ENCODE results near the gene PEX3.

Gene PEX3

DNA sequence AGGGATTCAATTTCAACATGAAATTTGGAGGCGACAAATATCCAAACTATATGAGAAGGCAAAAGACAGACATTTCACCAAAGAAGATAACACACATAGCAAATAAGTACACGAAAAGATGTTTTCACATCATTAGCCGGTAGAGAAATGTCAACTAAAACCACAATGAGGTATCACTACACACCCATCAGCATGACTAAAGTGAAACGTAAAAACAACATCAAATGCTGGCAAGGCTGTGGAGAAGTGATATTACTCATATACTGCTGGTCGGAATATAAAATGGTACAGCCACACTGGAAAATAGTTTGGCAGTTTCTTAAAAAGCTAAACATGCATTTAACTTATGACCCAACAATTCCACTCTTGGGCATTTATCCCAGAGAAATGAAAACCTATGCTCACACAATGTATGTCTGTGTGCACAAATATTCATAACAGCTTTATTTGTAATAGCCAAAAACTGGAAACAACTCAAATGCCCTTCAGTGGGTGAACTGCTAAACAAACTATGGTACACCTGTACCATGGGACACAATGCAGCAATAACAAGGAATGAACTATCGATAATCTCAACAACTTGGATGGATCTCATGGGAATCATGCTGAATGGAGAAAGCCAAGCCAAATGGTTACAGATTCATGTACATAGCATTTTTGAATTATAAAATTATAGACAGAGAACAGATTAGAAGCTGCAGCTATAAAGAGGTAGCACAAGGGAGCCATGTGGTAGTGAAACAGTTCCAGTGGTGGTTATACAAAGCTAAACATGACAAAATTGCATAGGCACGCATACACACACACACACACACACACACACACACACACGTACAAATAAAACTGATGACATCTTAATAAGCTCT lies 8.7 kb upstream of the PEX3 start:
- TF ChIP-seq, protein P1, sequence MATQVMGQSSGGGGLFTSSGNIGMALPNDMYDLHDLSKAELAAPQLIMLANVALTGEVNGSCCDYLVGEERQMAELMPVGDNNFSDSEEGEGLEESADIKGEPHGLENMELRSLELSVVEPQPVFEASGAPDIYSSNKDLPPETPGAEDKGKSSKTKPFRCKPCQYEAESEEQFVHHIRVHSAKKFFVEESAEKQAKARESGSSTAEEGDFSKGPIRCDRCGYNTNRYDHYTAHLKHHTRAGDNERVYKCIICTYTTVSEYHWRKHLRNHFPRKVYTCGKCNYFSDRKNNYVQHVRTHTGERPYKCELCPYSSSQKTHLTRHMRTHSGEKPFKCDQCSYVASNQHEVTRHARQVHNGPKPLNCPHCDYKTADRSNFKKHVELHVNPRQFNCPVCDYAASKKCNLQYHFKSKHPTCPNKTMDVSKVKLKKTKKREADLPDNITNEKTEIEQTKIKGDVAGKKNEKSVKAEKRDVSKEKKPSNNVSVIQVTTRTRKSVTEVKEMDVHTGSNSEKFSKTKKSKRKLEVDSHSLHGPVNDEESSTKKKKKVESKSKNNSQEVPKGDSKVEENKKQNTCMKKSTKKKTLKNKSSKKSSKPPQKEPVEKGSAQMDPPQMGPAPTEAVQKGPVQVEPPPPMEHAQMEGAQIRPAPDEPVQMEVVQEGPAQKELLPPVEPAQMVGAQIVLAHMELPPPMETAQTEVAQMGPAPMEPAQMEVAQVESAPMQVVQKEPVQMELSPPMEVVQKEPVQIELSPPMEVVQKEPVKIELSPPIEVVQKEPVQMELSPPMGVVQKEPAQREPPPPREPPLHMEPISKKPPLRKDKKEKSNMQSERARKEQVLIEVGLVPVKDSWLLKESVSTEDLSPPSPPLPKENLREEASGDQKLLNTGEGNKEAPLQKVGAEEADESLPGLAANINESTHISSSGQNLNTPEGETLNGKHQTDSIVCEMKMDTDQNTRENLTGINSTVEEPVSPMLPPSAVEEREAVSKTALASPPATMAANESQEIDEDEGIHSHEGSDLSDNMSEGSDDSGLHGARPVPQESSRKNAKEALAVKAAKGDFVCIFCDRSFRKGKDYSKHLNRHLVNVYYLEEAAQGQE (IDR thresholded peaks at IDR 0.05; ENCODE audit: insufficient read depth in 1 of 2, low read depth in 2 of 2, low read length in 2 of 2) = no peak
- no peak for TF ChIP-seq SIN3A (IDR thresholded peaks at IDR 0.05; ENCODE audit: borderline replicate concordance, insufficient read depth, low read length)
- TF ChIP-seq TAF1 (IDR thresholded peaks at IDR 0.05; ENCODE audit: borderline replicate concordance, insufficient read depth, low read length) = no peak
- TF ChIP-seq FOXP2 (optimal IDR thresholded peaks at IDR 0.05; ENCODE audit: borderline replicate concordance, extremely low read depth, extremely low read length, insufficient read depth) = no peak
- TF ChIP-seq POLR2AphosphoS5 (IDR thresholded peaks at IDR 0.05; ENCODE audit: low read depth, low read length) = no peak

DNA sequence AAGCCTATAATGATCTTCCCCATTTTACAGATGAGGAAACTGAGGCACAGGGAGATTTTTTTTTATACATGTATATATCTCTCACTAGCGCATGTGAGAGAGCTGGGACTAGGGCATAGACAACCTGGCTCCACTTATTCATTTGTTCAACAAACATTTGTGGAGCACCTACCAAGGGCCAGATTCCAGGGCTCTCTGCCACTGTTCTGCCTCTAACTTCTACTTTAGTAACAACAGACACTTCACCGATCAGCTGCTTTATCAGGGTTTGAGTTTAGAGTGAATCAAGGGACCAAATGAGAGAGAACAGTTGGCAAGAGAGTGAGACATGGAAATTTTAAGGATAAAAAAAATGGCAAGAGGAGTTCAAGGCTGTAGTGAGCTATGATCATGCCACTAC lies 7.5 kb upstream of the PEX3 start:
- TF ChIP-seq POLR2AphosphoS5 (IDR thresholded peaks at IDR 0.05; ENCODE audit: low read depth, low read length) (no peak), TAF1 (IDR thresholded peaks at IDR 0.05; ENCODE audit: borderline replicate concordance, insufficient read depth, low read length) (no peak), SIN3A (IDR thresholded peaks at IDR 0.05; ENCODE audit: borderline replicate concordance, insufficient read depth, low read length) (no peak), FOXP2 (optimal IDR thresholded peaks at IDR 0.05; ENCODE audit: borderline replicate concordance, extremely low read depth, extremely low read length, insufficient read depth) (no peak)
- TF ChIP-seq, protein P1 (IDR thresholded peaks at IDR 0.05; ENCODE audit: insufficient read depth in 1 of 2, low read depth in 2 of 2, low read length in 2 of 2) = no peak

DNA sequence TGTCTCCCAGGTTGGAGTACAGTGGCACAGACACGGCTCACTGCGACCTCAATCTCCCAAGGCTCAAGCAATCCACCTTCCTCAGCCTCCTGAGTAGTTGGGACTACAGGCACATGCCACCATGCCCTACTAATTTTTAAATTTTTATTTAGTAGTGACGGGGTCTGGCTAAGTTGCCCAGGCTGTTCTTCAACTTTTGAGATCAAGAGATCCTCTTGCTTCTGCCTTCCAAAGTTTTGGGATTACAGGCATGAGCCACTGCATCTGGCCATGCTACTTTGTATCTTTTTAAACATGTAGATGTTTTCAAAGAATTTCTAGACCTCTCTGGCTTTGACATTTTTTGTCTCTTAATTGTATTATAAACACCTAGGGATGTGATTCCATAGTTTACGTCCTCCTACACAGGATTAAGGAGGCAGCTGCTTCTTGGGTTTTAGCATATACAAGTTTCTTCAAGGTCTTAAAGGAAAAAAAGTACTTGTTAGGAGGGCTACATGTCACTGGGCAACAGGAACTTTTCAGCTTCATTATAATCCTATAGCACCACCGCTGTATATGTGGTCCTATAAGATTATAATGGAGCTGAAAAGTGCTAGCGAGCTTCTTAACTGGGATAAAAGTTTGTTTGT lies 1.4 kb upstream of the PEX3 start:
- no peak for TF ChIP-seq SIN3A (IDR thresholded peaks at IDR 0.05; ENCODE audit: borderline replicate concordance, insufficient read depth, low read length)
- no peak for TF ChIP-seq FOXP2 (optimal IDR thresholded peaks at IDR 0.05; ENCODE audit: borderline replicate concordance, extremely low read depth, extremely low read length, insufficient read depth)
- TF ChIP-seq POLR2AphosphoS5 (IDR thresholded peaks at IDR 0.05; ENCODE audit: low read depth, low read length) = no peak
- TF ChIP-seq, protein P1 (IDR thresholded peaks at IDR 0.05; ENCODE audit: insufficient read depth in 1 of 2, low read depth in 2 of 2, low read length in 2 of 2) = no peak
- TF ChIP-seq TAF1 (IDR thresholded peaks at IDR 0.05; ENCODE audit: borderline replicate concordance, insufficient read depth, low read length) = no peak

DNA sequence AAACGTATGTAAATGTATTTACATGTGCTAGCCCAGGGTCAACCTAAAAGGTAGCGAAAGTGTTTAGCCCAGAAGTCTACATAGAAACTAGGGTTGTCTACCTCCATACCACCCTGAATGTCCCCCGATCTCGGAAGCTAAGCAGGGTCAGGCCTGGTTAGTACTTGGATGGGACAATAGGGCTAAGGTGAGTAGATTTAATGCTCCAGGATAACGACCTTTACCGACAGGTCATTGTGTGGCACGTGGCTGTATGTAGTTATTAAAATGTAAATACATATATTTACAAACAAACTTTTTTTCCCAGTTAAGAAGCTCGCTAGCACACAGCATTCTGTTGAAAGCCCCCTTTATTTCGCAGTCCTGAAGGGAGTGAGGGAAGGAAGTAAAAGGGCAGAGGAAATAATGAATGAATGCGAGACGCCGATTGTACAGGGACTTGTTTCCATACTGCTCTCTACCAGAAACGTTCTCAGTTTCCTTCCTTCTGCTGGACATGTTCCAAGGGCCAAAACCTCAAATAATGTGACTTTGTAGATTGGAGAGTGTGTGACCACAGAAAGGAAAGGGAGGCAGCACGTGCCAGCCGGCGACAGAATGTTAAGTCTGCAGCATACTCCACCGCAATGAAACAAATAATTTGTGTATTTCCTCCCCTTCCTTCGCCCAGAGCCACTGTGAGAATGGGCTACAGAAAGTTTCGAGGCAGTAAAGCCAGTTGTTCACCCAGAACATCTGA lies 722 bp upstream of the PEX3 start:
- TF ChIP-seq SIN3A (IDR thresholded peaks at IDR 0.05; ENCODE audit: borderline replicate concordance, insufficient read depth, low read length) (no peak), POLR2AphosphoS5 (IDR thresholded peaks at IDR 0.05; ENCODE audit: low read depth, low read length) (no peak)
- TF ChIP-seq, protein P1 (IDR thresholded peaks at IDR 0.05; ENCODE audit: insufficient read depth in 1 of 2, low read depth in 2 of 2, low read length in 2 of 2) = no peak
